ENCODE measurements around the gene CASKIN1.

GRCh38 chr16:2142942-2143877, 53.2 kb downstream of the CASKIN1 start:
- no peak for TF ChIP-seq CBX2 (IDR thresholded peaks at IDR 0.05; ENCODE audit: borderline replicate concordance, low read depth)
- TF ChIP-seq CBX8 (IDR thresholded peaks at IDR 0.05) = no peak
- no peak for TF ChIP-seq CTCF (IDR thresholded peaks at IDR 0.05)
- TF ChIP-seq BCL3 (IDR thresholded peaks at IDR 0.05) = no peak
- TF ChIP-seq JUNB (IDR thresholded peaks at IDR 0.05) = no peak
